Fibroblast of pulmonary artery (primary cell): Measurements from ENCODE around the gene SCAMP4.
A peak's percentile ranks its signal among the peaks of the same experiment; 100 is the strongest.

Experiments
- DNase-seq: peaks from one replicate; pipeline ENCODE4 v3.0.0-alpha.2; 2010; ENCODE audit warnings: low read depth
- H3K4me3 ChIP-seq: replicated peaks from 2 replicates; pipeline ENCODE4 v1.5.1; 2011; ENCODE audit warnings: low read depth, mild to moderate bottlenecking, control low read depth, low read length, moderate library complexity
- TF ChIP-seq, protein P1 (sequence below): IDR thresholded peaks from 2 replicates; pipeline ENCODE4 v1.5.1; 2011; ENCODE audit warnings: mild to moderate bottlenecking, control low read depth, low read length, inconsistent platforms; ENCODE audit errors: missing control alignments

Gene SCAMP4

GRCh38 chr19:1970003-1970805 lies 65.0 kb downstream of the SCAMP4 start:
- TF ChIP-seq, protein P1, sequence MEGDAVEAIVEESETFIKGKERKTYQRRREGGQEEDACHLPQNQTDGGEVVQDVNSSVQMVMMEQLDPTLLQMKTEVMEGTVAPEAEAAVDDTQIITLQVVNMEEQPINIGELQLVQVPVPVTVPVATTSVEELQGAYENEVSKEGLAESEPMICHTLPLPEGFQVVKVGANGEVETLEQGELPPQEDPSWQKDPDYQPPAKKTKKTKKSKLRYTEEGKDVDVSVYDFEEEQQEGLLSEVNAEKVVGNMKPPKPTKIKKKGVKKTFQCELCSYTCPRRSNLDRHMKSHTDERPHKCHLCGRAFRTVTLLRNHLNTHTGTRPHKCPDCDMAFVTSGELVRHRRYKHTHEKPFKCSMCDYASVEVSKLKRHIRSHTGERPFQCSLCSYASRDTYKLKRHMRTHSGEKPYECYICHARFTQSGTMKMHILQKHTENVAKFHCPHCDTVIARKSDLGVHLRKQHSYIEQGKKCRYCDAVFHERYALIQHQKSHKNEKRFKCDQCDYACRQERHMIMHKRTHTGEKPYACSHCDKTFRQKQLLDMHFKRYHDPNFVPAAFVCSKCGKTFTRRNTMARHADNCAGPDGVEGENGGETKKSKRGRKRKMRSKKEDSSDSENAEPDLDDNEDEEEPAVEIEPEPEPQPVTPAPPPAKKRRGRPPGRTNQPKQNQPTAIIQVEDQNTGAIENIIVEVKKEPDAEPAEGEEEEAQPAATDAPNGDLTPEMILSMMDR: no peak

GRCh38 chr19:1970806-1971502 lies 65.8 kb downstream of the SCAMP4 start:
- H3K4me3 ChIP-seq: no peak overlapping the region
- DNase-seq: no peak
- TF ChIP-seq, protein P1: no peak

More at GRCh38 chr19:1970003-1970805, 65.0 kb downstream of the SCAMP4 start:
- no peak overlapping the region for H3K4me3 ChIP-seq
- DNase-seq: no peak

DNA sequence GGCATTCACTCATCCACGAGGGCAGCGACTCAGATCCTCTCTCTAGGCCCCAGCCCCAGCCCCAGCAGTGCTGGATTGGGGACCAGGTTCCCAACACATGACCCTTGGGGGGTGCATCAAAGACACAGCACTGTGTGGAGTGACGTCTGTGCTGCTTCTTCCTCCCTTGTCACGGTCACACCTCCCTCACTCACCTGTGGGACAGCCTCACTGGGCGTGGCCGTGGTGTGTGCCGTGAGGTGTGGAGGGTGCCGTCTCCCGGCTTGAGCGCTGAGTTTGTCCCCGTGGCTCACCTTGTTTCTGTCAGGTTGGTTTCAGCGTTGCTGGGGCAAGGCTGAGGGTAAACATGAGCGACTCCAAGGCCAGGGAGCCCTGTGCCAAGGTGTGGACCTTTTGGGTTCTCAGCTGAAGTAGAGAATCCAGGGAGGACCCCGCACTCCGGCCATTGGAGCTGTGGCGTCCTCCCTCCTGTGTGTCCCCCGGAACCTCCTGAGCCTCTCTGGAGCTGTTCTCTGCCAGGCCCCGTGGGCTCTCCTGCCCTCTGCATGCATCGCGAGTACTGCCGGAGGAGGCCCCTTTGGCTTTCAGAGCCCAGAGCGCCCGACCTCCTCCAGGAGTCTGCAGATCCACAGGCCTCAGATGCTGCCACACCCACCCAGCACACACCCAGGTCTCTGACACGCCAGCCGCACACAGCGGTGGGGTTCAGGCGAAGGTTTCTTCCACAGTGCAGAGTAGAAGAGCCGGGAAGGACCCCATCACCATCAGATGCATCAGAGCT lies 69.4 kb downstream of the SCAMP4 start:
- no peak overlapping the region for H3K4me3 ChIP-seq
- TF ChIP-seq, protein P1: no peak
- DNase-seq: no peak

- peak; percentile 33 for DNase-seq
- no peak overlapping the region for H3K4me3 ChIP-seq
Measured at GRCh38 chr19:1975162-1975480, 69.9 kb downstream of the SCAMP4 start.

More at GRCh38 chr19:1975162-1975480, 69.9 kb downstream of the SCAMP4 start:
- TF ChIP-seq, protein P1: no peak
